Activated naive CD4-positive, alpha-beta T cell treated with anti-CD3 and anti-CD28 coated beads, Interleukin-2, amount 50 U/mL, for 72 hours (primary cell): ENCODE data around the gene NUDT14. TPM values are rescaled to one million over a fixed set of nuclear protein-coding genes. Genes with fewer than 3 reads are reported as not detected.

Experiments
- ATAC-seq, 2 donors: fragments of 150-1000 bp; cut with Tn5 transposase; 2 replicates each; pipeline ENCODE4 v1.10.0; 2021; ENCODE audit warnings: mild to moderate bottlenecking in 2 of 2, moderate library complexity in 2 of 2
- DNase-seq, 2 donors: peaks; one replicate each; pipeline ENCODE4 v3.0.0; 2021 to 2022; ENCODE audit warnings: low spot score in 2 of 2
- H3K27ac Mint-ChIP-seq, 2 donors: one replicate each; pipeline ENCODE4 v1.8.0; 2022; ENCODE audit warnings: mild to moderate bottlenecking in 2 of 2, mixed read lengths in 2 of 2
- H3K36me3 Mint-ChIP-seq, 2 donors: one replicate each; pipeline ENCODE4 v1.8.0; 2022; ENCODE audit warnings: mixed read lengths in 2 of 2
- H3K9me3 Mint-ChIP-seq, 2 donors: one replicate each; pipeline ENCODE4 v1.8.0; 2022; ENCODE audit warnings: mixed read lengths in 2 of 2
- total RNA-seq, 2 donors: library from RNA; stranded (reverse); gene quantifications; one replicate each; pipeline ENCODE4 v1.2.3, GENCODE V29; 2022

NUDT14 gene
- total RNA-seq, 2 donors from 2014 or later, result 20.0 to 22.6 TPM

DNA sequence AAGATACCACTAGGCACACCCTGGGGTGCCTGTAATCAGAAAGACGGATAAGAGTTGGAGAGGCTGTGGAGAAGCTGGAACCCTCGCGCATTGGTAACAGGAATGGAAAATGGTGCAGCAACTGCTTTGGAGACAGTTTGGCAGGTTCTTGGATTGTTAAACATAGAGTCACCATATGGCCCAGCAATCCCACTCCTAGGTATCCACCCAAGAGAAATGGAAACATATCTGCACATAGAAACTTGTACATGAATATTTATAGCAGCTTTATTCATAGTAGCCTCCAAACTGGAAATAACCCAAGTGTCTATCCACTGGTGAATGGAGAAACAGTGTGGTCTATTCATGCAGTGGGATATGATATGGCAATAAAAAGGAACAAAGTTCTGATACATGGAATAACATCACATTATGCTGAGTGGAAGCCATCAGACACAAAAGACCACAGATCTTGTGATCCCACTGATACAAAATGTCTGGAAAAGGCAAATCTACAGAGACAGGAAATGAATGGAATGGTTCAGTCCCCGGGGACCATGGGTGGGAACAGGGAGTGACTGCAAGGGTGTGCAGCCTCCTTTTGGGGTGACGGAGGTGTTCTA is 57.9 kb downstream of the NUDT14 start:
- peaks cover 21% of the 10 kb centered on the region in 2 donors for H3K36me3 Mint-ChIP-seq
- DNase-seq (no peak), ATAC-seq (no peak)
- no peak overlapping the region for H3K27ac Mint-ChIP-seq
- peaks cover 10 to 21% of the 10 kb centered on the region in 2 donors for H3K9me3 Mint-ChIP-seq

Other genes starting within 250 kb of the NUDT14 start
- under 1 TPM; 0.02 to 0.10 TPM for gene AHNAK2, start 202.9 kb downstream of the NUDT14 start, total RNA-seq
- gene CLBA1, start 195.5 kb downstream of the NUDT14 start, total RNA-seq, result under 1 TPM; 0.20 to 0.97 TPM
- gene CDCA4, start 160.2 kb downstream of the NUDT14 start, total RNA-seq, result 10 to 100 TPM; 54.2 to 61.1 TPM
- gene GPR132, start 115.9 kb downstream of the NUDT14 start, total RNA-seq, result 10 to 100 TPM; 24.9 to 32.6 TPM
- 10 to 100 TPM in 1 of 2 donors, 1 to 10 TPM in 1; 4.3 to 10.5 TPM for gene JAG2, start 12.5 kb downstream of the NUDT14 start, total RNA-seq
- 10 to 100 TPM; 15.9 to 22.8 TPM for gene BTBD6, start 67.2 kb upstream of the NUDT14 start, total RNA-seq
- 10 to 100 TPM; 38.2 to 41.7 TPM for gene BRF1, start 119.7 kb upstream of the NUDT14 start, total RNA-seq
- 10 to 100 TPM; 35.2 to 36.9 TPM for gene PACS2, start 133.4 kb upstream of the NUDT14 start, total RNA-seq
- gene TEX22, start 217.2 kb upstream of the NUDT14 start, total RNA-seq, result 1 to 10 TPM; 2.0 to 4.6 TPM
- 100 to 1,000 TPM; 121 to 137 TPM for gene MTA1, start 238.5 kb upstream of the NUDT14 start, total RNA-seq